GM23338 (cell line): ENCODE data around the gene ISX. TPM values are rescaled to one million over a fixed set of nuclear protein-coding genes. Genes with fewer than 3 reads are reported as not detected.

ENCODE experiments used
- ATAC-seq: fragments of 200-7000 bp; cut with Tn5 transposase; 3 replicates; pipeline ENCODE4 v1.9.1; 2020
- DNase-seq: peaks from one replicate; pipeline ENCODE4 v3.0.0-alpha.2; 2015; ENCODE audit warnings: low spot score
- H2AFZ ChIP-seq: fragments of 200-600 bp; sonication (generic); 2 replicates; pipeline ENCODE4 v1.8.0; 2016; ENCODE audit warnings: antibody characterized with exemption, mild to moderate bottlenecking, moderate library complexity
- H3F3A ChIP-seq: fragments of 200-600 bp; sonication (generic); replicated peaks from 2 replicates; pipeline ENCODE4 v1.8.0; 2017; ENCODE audit warnings: antibody characterized with exemption, mixed run types, low read depth
- H3K27ac ChIP-seq: fragments of 200-600 bp; sonication (generic); 2 replicates; pipeline ENCODE4 v1.6.1; 2016; ENCODE audit warnings: low read depth
- H3K27me3 ChIP-seq: fragments of 200-600 bp; sonication (generic); 2 replicates; pipeline ENCODE4 v1.8.0; 2016; ENCODE audit warnings: mild to moderate bottlenecking, mixed run types, moderate library complexity; ENCODE audit not compliant: insufficient read depth
- H3K36me3 ChIP-seq: fragments of 200-600 bp; sonication (generic); 2 replicates; pipeline ENCODE4 v1.8.0; 2016; ENCODE audit warnings: mild to moderate bottlenecking; ENCODE audit not compliant: insufficient read depth
- H3K4me1 ChIP-seq: fragments of 200-600 bp; sonication (generic); 2 replicates; pipeline ENCODE4 v1.8.0; 2016; ENCODE audit warnings: mild to moderate bottlenecking, moderate library complexity; ENCODE audit not compliant: insufficient read depth
- H3K4me2 ChIP-seq: fragments of 200-600 bp; sonication (generic); 2 replicates; pipeline ENCODE4 v1.7.1; 2017; ENCODE audit warnings: mixed run types
- H3K4me3 ChIP-seq: fragments of 200-600 bp; sonication (generic); 2 replicates; pipeline ENCODE4 v1.6.1; 2016; ENCODE audit warnings: mixed run types
- H3K79me2 ChIP-seq: fragments of 200-600 bp; sonication (generic); replicated peaks from 2 replicates; pipeline ENCODE4 v1.8.0; 2017; ENCODE audit warnings: mild to moderate bottlenecking; ENCODE audit not compliant: insufficient read depth
- H3K9me2 ChIP-seq: fragments of 200-600 bp; sonication (generic); 2 replicates; pipeline ENCODE4 v1.8.0; 2017; ENCODE audit not compliant: insufficient read depth
- H4K20me1 ChIP-seq: fragments of 200-600 bp; sonication (generic); replicated peaks from 2 replicates; pipeline ENCODE4 v1.8.0; 2017; ENCODE audit warnings: mild to moderate bottlenecking; ENCODE audit not compliant: insufficient read depth
- H3K27ac Mint-ChIP-seq: 2 replicates; pipeline ENCODE4 v1.8.0; 2020; ENCODE audit warnings: inconsistent platforms, mild to moderate bottlenecking, moderate library complexity, mixed read lengths
- H3K27me3 Mint-ChIP-seq: 3 replicates; pipeline ENCODE4 v1.8.0; 2022; ENCODE audit warnings: low read depth, mild to moderate bottlenecking, moderate library complexity, mixed read lengths, inconsistent platforms; ENCODE audit not compliant: insufficient read depth, poor library complexity
- H3K36me3 Mint-ChIP-seq: 3 replicates; pipeline ENCODE4 v1.8.0; 2021; ENCODE audit warnings: low read depth, mild to moderate bottlenecking, inconsistent platforms, moderate library complexity, mixed read lengths
- H3K4me1 Mint-ChIP-seq: 3 replicates; pipeline ENCODE4 v1.8.0; 2020; ENCODE audit warnings: mild to moderate bottlenecking, inconsistent platforms, mixed read lengths
- H3K4me3 Mint-ChIP-seq: 3 replicates; pipeline ENCODE4 v1.8.0; 2021; ENCODE audit warnings: moderate library complexity, mild to moderate bottlenecking, inconsistent platforms, mixed read lengths
- H3K9me3 Mint-ChIP-seq: 3 replicates; pipeline ENCODE4 v1.8.0; 2020; ENCODE audit warnings: moderate library complexity, mild to moderate bottlenecking, inconsistent platforms, mixed read lengths
- CREB1 ChIP-seq: fragments of 250-450 bp; sonication (Bioruptor Pico); IDR thresholded peaks from 2 replicates; pipeline ENCODE4 v1.5.0; 2020; ENCODE audit warnings: low read depth, mild to moderate bottlenecking, moderate library complexity
- CTCF ChIP-seq, 2 experiments: fragments of 200-600 bp in 1 of 2; sonication (generic) in 1 of 2; conservative IDR thresholded peaks; 2 replicates each; pipeline versions ENCODE4 v1.5.1 to v1.6.1; 2016 to 2017; ENCODE audit warnings: antibody characterized with exemption in 2 of 2, low read depth in 2 of 2, mild to moderate bottlenecking in 2 of 2, moderate library complexity in 1 of 2
- EZH2 ChIP-seq: fragments of 200-600 bp; sonication (generic); IDR thresholded peaks from one replicate; pipeline ENCODE4 v1.8.0; 2017; ENCODE audit warnings: antibody characterized with exemption, mild to moderate bottlenecking, low read depth; ENCODE audit not compliant: unreplicated experiment
- JUNB ChIP-seq: IDR thresholded peaks from one replicate; pipeline ENCODE4 v1.6.1; 2016; ENCODE audit warnings: antibody characterized with exemption; ENCODE audit not compliant: unreplicated experiment
- POLR2AphosphoS5 ChIP-seq: IDR thresholded peaks from 2 replicates; pipeline ENCODE4 v1.6.1; 2016; ENCODE audit warnings: antibody characterized with exemption, low read depth
- REST ChIP-seq: IDR thresholded peaks from one replicate; pipeline ENCODE4 v1.6.1; 2018; ENCODE audit warnings: antibody characterized with exemption; ENCODE audit not compliant: unreplicated experiment
- ZNF114 ChIP-seq: fragments of 250-450 bp; sonication (Bioruptor Pico); IDR thresholded peaks from 2 replicates; pipeline ENCODE4 v1.5.0; 2020; ENCODE audit warnings: mild to moderate bottlenecking, moderate library complexity
- ZNF331 ChIP-seq: fragments of 250-450 bp; sonication (Bioruptor Pico); IDR thresholded peaks from 2 replicates; pipeline ENCODE4 v1.5.0; 2020; ENCODE audit warnings: low read depth, mild to moderate bottlenecking, moderate library complexity
- ZNF462 ChIP-seq: fragments of 250-450 bp; sonication (Bioruptor Pico); IDR thresholded peaks from 2 replicates; pipeline ENCODE4 v1.5.0; 2020; ENCODE audit warnings: mild to moderate bottlenecking, moderate library complexity
- polyA plus RNA-seq: library from polyadenylated mRNA; unstranded; fragments of >200 nt; fragmentation: Nextera tagmentation; extraction: Ambion mirVana; gene quantifications from 2 replicates; pipeline ENCODE4 v1.2.1, GENCODE V29; 2016
- total RNA-seq: library from RNA; depleted of rRNA; stranded (reverse); fragments of >200 nt; shearing (Covaris generic); gene quantifications from 2 replicates; pipeline ENCODE4 v1.2.3, GENCODE V29; 2014

Gene ISX
- total and polyA plus RNA-seq, 2 experiments from 2014 or later: not detected

GRCh38 chr22:35109616-35110015 lies 43.7 kb downstream of the ISX start (continued):
- TF ChIP-seq ZNF462 (CRISPR knock-in tag): no peak

- Histone ChIP-seq H3K4me3 (no peak overlapping the region), H3K27me3 (no peaks in the 10 kb centered on the region), H3K4me2 (no peak overlapping the region), H3K79me2 (no peaks in the 10 kb centered on the region), H3K36me3 (no peaks in the 10 kb centered on the region), H3K27ac (no peak overlapping the region), H4K20me1 (no peaks in the 10 kb centered on the region), H3F3A (no peaks in the 10 kb centered on the region), H2AFZ (no peak overlapping the region), H3K9me2 (peaks cover 4% of the 10 kb centered on the region; the same call in 1 of the 2 replicates), H3K4me1 (no peaks in the 10 kb centered on the region)
- no peak overlapping the region for H3K27ac Mint-ChIP-seq
- no peak overlapping the region for H3K4me3 Mint-ChIP-seq
- no peak for TF ChIP-seq EZH2
- no peak for DNase-seq
- ATAC-seq: no peak
- no peaks in the 10 kb centered on the region for H3K4me1 Mint-ChIP-seq
- H3K36me3 Mint-ChIP-seq: no peaks in the 10 kb centered on the region
- H3K27me3 Mint-ChIP-seq: peaks cover 2% of the 10 kb centered on the region
- peaks cover 58% of the 10 kb centered on the region for H3K9me3 Mint-ChIP-seq
Measured at GRCh38 chr22:35111244-35111643, 45.3 kb downstream of the ISX start.

GRCh38 chr22:35113341-35113740 lies 47.4 kb downstream of the ISX start:
- Histone ChIP-seq H3K79me2 (no peaks in the 10 kb centered on the region), H3K4me1 (no peaks in the 10 kb centered on the region), H3F3A (no peaks in the 10 kb centered on the region), H2AFZ (no peak overlapping the region), H3K4me2 (no peak overlapping the region), H3K9me2 (peaks cover 4% of the 10 kb centered on the region; the same call in 1 of the 2 replicates), H3K27me3 (no peaks in the 10 kb centered on the region), H3K27ac (no peak overlapping the region), H4K20me1 (no peaks in the 10 kb centered on the region), H3K36me3 (no peaks in the 10 kb centered on the region), H3K4me3 (no peak overlapping the region)
- Mint-ChIP-seq H3K36me3 (no peaks in the 10 kb centered on the region), H3K9me3 (peaks cover 52% of the 10 kb centered on the region), H3K4me1 (no peaks in the 10 kb centered on the region), H3K27ac (no peak overlapping the region), H3K27me3 (peaks cover 2% of the 10 kb centered on the region), H3K4me3 (no peak overlapping the region)
- ATAC-seq: no peak
- no peak for DNase-seq
- TF ChIP-seq EZH2 (no peak), CREB1 (no peak), ZNF114 (CRISPR knock-in tag) (no peak), ZNF331 (CRISPR knock-in tag) (no peak), JUNB (no peak), CTCF (conservative IDR thresholded peaks at IDR 0.05; ENCODE audit: low read depth in 2 of 2) (no peak), POLR2AphosphoS5 (no peak), REST (no peak)
